Activated CD4-positive, alpha-beta T cell treated with anti-CD3 and anti-CD28 coated beads, Interleukin-2, amount 10 ng/mL, durations not matched to agents 24 days and 14 days (primary cell): Measurements from ENCODE around the gene HMG20A. TPM values are rescaled to one million over a fixed set of nuclear protein-coding genes. Genes with fewer than 3 reads are reported as not detected.

Experiments used
- DNase-seq: peaks from one replicate; pipeline ENCODE4 v3.0.0; 2022
- H3K27ac Mint-ChIP-seq: one replicate; pipeline ENCODE4 v1.8.0; 2022; ENCODE audit warnings: mild to moderate bottlenecking, mixed read lengths
- H3K27me3 Mint-ChIP-seq: one replicate; pipeline ENCODE4 v1.8.0; 2022; ENCODE audit warnings: mixed read lengths
- H3K36me3 Mint-ChIP-seq: one replicate; pipeline ENCODE4 v1.8.0; 2022; ENCODE audit warnings: low read depth, mild to moderate bottlenecking, mixed read lengths
- H3K4me1 Mint-ChIP-seq: one replicate; pipeline ENCODE4 v1.8.0; 2021; ENCODE audit warnings: mixed read lengths
- H3K4me3 Mint-ChIP-seq: one replicate; pipeline ENCODE4 v1.8.0; 2022; ENCODE audit warnings: mild to moderate bottlenecking, moderate library complexity, mixed read lengths
- H3K9me3 Mint-ChIP-seq: one replicate; pipeline ENCODE4 v1.8.0; 2021; ENCODE audit warnings: mixed read lengths
- intact Hi-C: fragments of 100-400 bp; cut with micrococcal nuclease; formaldehyde crosslinking; loops from one replicate; pipeline ENCODE4 v1.15.1; 2023
- total RNA-seq: library from RNA; stranded (reverse); gene quantifications from 2 replicates; pipeline ENCODE4 v1.2.3, GENCODE V29; 2022

Gene HMG20A
- total RNA-seq, 1 donor from 2014 or later: 46.4 TPM

GRCh38 chr15:77481670-77482069 is 61.0 kb downstream of the HMG20A start:
- Mint-ChIP-seq H3K9me3 (no peaks in the 10 kb centered on the region), H3K36me3 (peaks cover 56% of the 10 kb centered on the region), H3K27ac (no peak overlapping the region), H3K4me3 (no peak overlapping the region), H3K4me1 (peaks cover 8% of the 10 kb centered on the region), H3K27me3 (no peaks in the 10 kb centered on the region)
- intact Hi-C loops: no loop called here
- no peak for DNase-seq

- intact Hi-C loops: no loop called here
- Mint-ChIP-seq H3K9me3 (peaks cover 4% of the 10 kb centered on the region), H3K4me3 (no peak overlapping the region), H3K36me3 (peaks cover 55% of the 10 kb centered on the region), H3K4me1 (peaks cover 16% of the 10 kb centered on the region), H3K27me3 (no peaks in the 10 kb centered on the region), H3K27ac (no peak overlapping the region)
- no peak for DNase-seq
Measured at GRCh38 chr15:77482570-77482969, 61.9 kb downstream of the HMG20A start.

- Mint-ChIP-seq H3K4me3 (no peak overlapping the region), H3K27ac (no peak overlapping the region), H3K9me3 (peaks cover 4% of the 10 kb centered on the region), H3K27me3 (no peaks in the 10 kb centered on the region), H3K4me1 (peaks cover 19% of the 10 kb centered on the region), H3K36me3 (peaks cover 51% of the 10 kb centered on the region)
- no peak for DNase-seq
- intact Hi-C loops: no loop called here
Measured at GRCh38 chr15:77483425-77484140, 62.9 kb downstream of the HMG20A start.

GRCh38 chr15:77484994-77485393 is 64.3 kb downstream of the HMG20A start:
- H3K27ac Mint-ChIP-seq: no peak overlapping the region
- H3K4me3 Mint-ChIP-seq: no peak overlapping the region
- no peaks in the 10 kb centered on the region for H3K27me3 Mint-ChIP-seq
- H3K4me1 Mint-ChIP-seq: peaks cover 12% of the 10 kb centered on the region
- peaks cover 4% of the 10 kb centered on the region for H3K9me3 Mint-ChIP-seq
- H3K36me3 Mint-ChIP-seq: peaks cover 43% of the 10 kb centered on the region
- no peak for DNase-seq
- intact Hi-C loops: no loop called here

- Mint-ChIP-seq H3K4me1 (peaks cover 14% of the 10 kb centered on the region), H3K27ac (peak overlapping the region; percentile 41), H3K9me3 (peaks cover 4% of the 10 kb centered on the region), H3K36me3 (peaks cover 38% of the 10 kb centered on the region), H3K27me3 (no peaks in the 10 kb centered on the region), H3K4me3 (no peak overlapping the region)
- DNase-seq: no peak
- intact Hi-C loops: no loop called here
Measured at GRCh38 chr15:77486542-77487468, 66.1 kb downstream of the HMG20A start.

GRCh38 chr15:77487469-77487842 is 66.8 kb downstream of the HMG20A start:
- H3K27me3 Mint-ChIP-seq: no peaks in the 10 kb centered on the region
- H3K4me1 Mint-ChIP-seq: peaks cover 16% of the 10 kb centered on the region
- peaks cover 36% of the 10 kb centered on the region for H3K36me3 Mint-ChIP-seq
- intact Hi-C loops: no loop called here
- H3K27ac Mint-ChIP-seq: peak overlapping the region; percentile 41
- H3K9me3 Mint-ChIP-seq: peaks cover 4% of the 10 kb centered on the region
- no peak overlapping the region for H3K4me3 Mint-ChIP-seq
- no peak for DNase-seq

GRCh38 chr15:77487888-77488287 is 67.2 kb downstream of the HMG20A start:
- H3K4me3 Mint-ChIP-seq: no peak overlapping the region
- intact Hi-C loops: no loop called here
- no peak for DNase-seq
- H3K27ac Mint-ChIP-seq: no peak overlapping the region
- H3K27me3 Mint-ChIP-seq: no peaks in the 10 kb centered on the region
- H3K36me3 Mint-ChIP-seq: peaks cover 35% of the 10 kb centered on the region
- peaks cover 4% of the 10 kb centered on the region for H3K9me3 Mint-ChIP-seq
- peaks cover 18% of the 10 kb centered on the region for H3K4me1 Mint-ChIP-seq

GRCh38 chr15:77489647-77490046 is 69.0 kb downstream of the HMG20A start:
- Mint-ChIP-seq H3K4me3 (no peak overlapping the region), H3K9me3 (peaks cover 4% of the 10 kb centered on the region), H3K27ac (no peak overlapping the region), H3K27me3 (no peaks in the 10 kb centered on the region), H3K36me3 (peaks cover 23% of the 10 kb centered on the region), H3K4me1 (peaks cover 29% of the 10 kb centered on the region)
- intact Hi-C loops: loop anchor here (10.0 kb wide), 1 partner anchor 515 kb away; no protein-coding TSS in a partner anchor
- no peak for DNase-seq

GRCh38 chr15:77493324-77493907 is 72.7 kb downstream of the HMG20A start:
- peaks cover 18% of the 10 kb centered on the region for H3K4me1 Mint-ChIP-seq
- H3K27me3 Mint-ChIP-seq: no peaks in the 10 kb centered on the region
- no peaks in the 10 kb centered on the region for H3K9me3 Mint-ChIP-seq
- H3K4me3 Mint-ChIP-seq: peak overlapping the region; percentile 9
- intact Hi-C loops: loop anchor here (1.0 to 10.0 kb wide), 2 partner anchors 305 to 519 kb away; no protein-coding TSS in a partner anchor
- H3K27ac Mint-ChIP-seq: peak overlapping the region; percentile 34
- peaks cover 5% of the 10 kb centered on the region for H3K36me3 Mint-ChIP-seq
- peak; percentile 63 for DNase-seq

- Mint-ChIP-seq H3K4me1 (peaks cover 18% of the 10 kb centered on the region), H3K36me3 (peaks cover 4% of the 10 kb centered on the region), H3K27ac (no peak overlapping the region)
Measured at GRCh38 chr15:77494073-77494867, 73.6 kb downstream of the HMG20A start.

GRCh38 chr15:77494964-77495363 is 74.3 kb downstream of the HMG20A start:
- no peak overlapping the region for H3K4me3 Mint-ChIP-seq
- intact Hi-C loops: loop anchor here (5.0 to 10.0 kb wide), 2 partner anchors 73 to 520 kb away; partner anchors contain the start of genes HMG20A and PEAK1
- H3K9me3 Mint-ChIP-seq: no peaks in the 10 kb centered on the region
- no peaks in the 10 kb centered on the region for H3K27me3 Mint-ChIP-seq
- H3K27ac Mint-ChIP-seq: no peak overlapping the region
- no peak for DNase-seq
- H3K36me3 Mint-ChIP-seq: peaks cover 2% of the 10 kb centered on the region
- peaks cover 18% of the 10 kb centered on the region for H3K4me1 Mint-ChIP-seq

More at GRCh38 chr15:77494073-77494867, 73.6 kb downstream of the HMG20A start:
- H3K4me3 Mint-ChIP-seq: no peak overlapping the region
- DNase-seq: no peak
- H3K27me3 Mint-ChIP-seq: no peaks in the 10 kb centered on the region
- intact Hi-C loops: loop anchor here (10.0 kb wide), 1 partner anchor 519 kb away; no protein-coding TSS in a partner anchor
- no peaks in the 10 kb centered on the region for H3K9me3 Mint-ChIP-seq

GRCh38 chr15:77495838-77496596 is 75.3 kb downstream of the HMG20A start:
- peaks cover 2% of the 10 kb centered on the region for H3K36me3 Mint-ChIP-seq
- intact Hi-C loops: loop anchor here (1.0 to 10.0 kb wide), 3 partner anchors 74 to 521 kb away; partner anchors contain the start of genes HMG20A and PEAK1
- H3K9me3 Mint-ChIP-seq: no peaks in the 10 kb centered on the region
- H3K4me1 Mint-ChIP-seq: peaks cover 19% of the 10 kb centered on the region
- no peak overlapping the region for H3K27ac Mint-ChIP-seq
- no peak for DNase-seq
- no peaks in the 10 kb centered on the region for H3K27me3 Mint-ChIP-seq
- no peak overlapping the region for H3K4me3 Mint-ChIP-seq
